Smooth muscle cell (in vitro differentiated cells): ENCODE measurements around the gene TMTC1. TPM values are rescaled to one million over a fixed set of nuclear protein-coding genes. Genes with fewer than 3 reads are reported as not detected.

Experiments used
- DNase-seq: peaks from one replicate; lab custom pipeline; 2025; ENCODE audit not compliant: unreplicated experiment; lab: John Stamatoyannopoulos, UW
- H2AFZ ChIP-seq: fragments of 200-600 bp; sonication (generic); 2 replicates; pipeline ENCODE4 v1.6.0; 2016; ENCODE audit warnings: antibody characterized with exemption, low read depth, mild to moderate bottlenecking
- H3F3A ChIP-seq: fragments of 200-600 bp; sonication (generic); 2 replicates; pipeline ENCODE4 v1.6.0; 2017; ENCODE audit warnings: antibody characterized with exemption, low read depth
- H3K27ac ChIP-seq: fragments of 200-600 bp; sonication (generic); 2 replicates; pipeline ENCODE4 v1.5.1; 2016; ENCODE audit warnings: low read depth, mild to moderate bottlenecking
- H3K27me3 ChIP-seq: fragments of 200-600 bp; sonication (generic); 2 replicates; pipeline ENCODE4 v1.6.1; 2016; ENCODE audit warnings: low read depth, mild to moderate bottlenecking
- H3K36me3 ChIP-seq: fragments of 200-600 bp; sonication (generic); 2 replicates; pipeline ENCODE4 v1.5.1; 2016; ENCODE audit warnings: low read depth
- H3K4me1 ChIP-seq: fragments of 200-600 bp; sonication (generic); 2 replicates; pipeline ENCODE4 v1.5.1; 2016; ENCODE audit warnings: low read depth
- H3K4me2 ChIP-seq: fragments of 200-600 bp; sonication (generic); 2 replicates; pipeline ENCODE4 v1.6.0; 2016; ENCODE audit warnings: mild to moderate bottlenecking
- H3K4me3 ChIP-seq: fragments of 200-600 bp; sonication (generic); 2 replicates; pipeline ENCODE4 v1.5.1; 2016; ENCODE audit warnings: mild to moderate bottlenecking
- H3K79me2 ChIP-seq: fragments of 200-600 bp; sonication (generic); 2 replicates; pipeline ENCODE4 v1.6.0; 2016; ENCODE audit warnings: low read depth, mild to moderate bottlenecking
- H3K9ac ChIP-seq: fragments of 200-600 bp; sonication (generic); 2 replicates; pipeline ENCODE4 v1.6.0; 2016; ENCODE audit warnings: low read depth
- H3K9me3 ChIP-seq: fragments of 200-600 bp; sonication (generic); replicated peaks from 2 replicates; pipeline ENCODE4 v1.5.1; 2016; ENCODE audit warnings: low read depth
- H4K20me1 ChIP-seq: fragments of 200-600 bp; sonication (generic); 2 replicates; pipeline ENCODE4 v1.6.0; 2016; ENCODE audit warnings: low read depth
- CTCF ChIP-seq: fragments of 200-600 bp; sonication (generic); IDR thresholded peaks from 2 replicates; pipeline ENCODE4 v1.5.1; 2017; ENCODE audit warnings: borderline replicate concordance, mild to moderate bottlenecking, antibody characterized with exemption; ENCODE audit not compliant: insufficient read depth, poor library complexity, severe bottlenecking
- WGBS: methylation state at CpG from one replicate; pipeline ENCODE4 v1.1.7; 2016; ENCODE audit warnings: low lambda C conversion rate; 5-methylcytosine and 5-hydroxymethylcytosine counted together
- polyA plus RNA-seq: library from polyadenylated mRNA; unstranded; fragments of >200 nt; fragmentation: Nextera tagmentation; extraction: Ambion mirVana; gene quantifications from 2 replicates; pipeline ENCODE4 v1.2.1, GENCODE V29; 2016
- total RNA-seq: library from RNA; depleted of rRNA; stranded (reverse); fragments of >200 nt; gene quantifications from 2 replicates; pipeline ENCODE4 v1.2.3, GENCODE V29; 2014

Gene TMTC1
- total and polyA plus RNA-seq, 2 experiments from 2014 or later, result 3.5 to 8.7 TPM

GRCh38 chr12:29516431-29516875 is 267.3 kb downstream of the TMTC1 start:
- Histone ChIP-seq H3K9ac (no peak overlapping the region), H3K27ac (no peak overlapping the region), H3K4me2 (no peak overlapping the region), H3K79me2 (no peaks in the 10 kb centered on the region), H3K4me1 (no peaks in the 10 kb centered on the region), H3K36me3 (no peaks in the 10 kb centered on the region), H3K27me3 (no peaks in the 10 kb centered on the region), H4K20me1 (no peaks in the 10 kb centered on the region), H3K9me3 (no peaks in the 10 kb centered on the region), H2AFZ (no peak overlapping the region), H3F3A (no peaks in the 10 kb centered on the region), H3K4me3 (no peak overlapping the region)
- WGBS, result 35% methylated on average over 2 of the region's 2 CpGs
- TF ChIP-seq CTCF, result no peak
- no peak for DNase-seq

GRCh38 chr12:29510591-29511185 is 273.1 kb downstream of the TMTC1 start:
- no peak for TF ChIP-seq CTCF
- no peaks in the 10 kb centered on the region for H4K20me1 ChIP-seq
- H3K27ac ChIP-seq, result no peak overlapping the region

GRCh38 chr12:29509503-29509902 is 274.2 kb downstream of the TMTC1 start:
- no peak for TF ChIP-seq CTCF
- Histone ChIP-seq H3K79me2 (no peaks in the 10 kb centered on the region), H3K27ac (no peak overlapping the region), H3K4me3 (no peak overlapping the region), H4K20me1 (no peaks in the 10 kb centered on the region), H2AFZ (no peak overlapping the region), H3K27me3 (no peaks in the 10 kb centered on the region), H3K9ac (no peak overlapping the region), H3F3A (no peaks in the 10 kb centered on the region), H3K36me3 (no peaks in the 10 kb centered on the region), H3K9me3 (no peaks in the 10 kb centered on the region), H3K4me2 (no peak overlapping the region), H3K4me1 (no peaks in the 10 kb centered on the region)
- 96% methylated on average over 1 of the region's 1 CpG for WGBS
- no peak for DNase-seq

More at GRCh38 chr12:29510591-29511185, 273.1 kb downstream of the TMTC1 start:
- no peaks in the 10 kb centered on the region for H3F3A ChIP-seq
- H3K79me2 ChIP-seq, result no peaks in the 10 kb centered on the region
- no peak overlapping the region for H2AFZ ChIP-seq
- WGBS, result 77% methylated on average over 6 of the region's 6 CpGs
- DNase-seq, result no peak
- no peaks in the 10 kb centered on the region for H3K9me3 ChIP-seq
- H3K4me2 ChIP-seq, result no peak overlapping the region
- H3K4me3 ChIP-seq, result no peak overlapping the region
- no peaks in the 10 kb centered on the region for H3K36me3 ChIP-seq
- H3K27me3 ChIP-seq, result no peaks in the 10 kb centered on the region
- no peaks in the 10 kb centered on the region for H3K4me1 ChIP-seq
- H3K9ac ChIP-seq, result no peak overlapping the region

- Histone ChIP-seq H3K4me1 (no peaks in the 10 kb centered on the region), H3K27me3 (no peaks in the 10 kb centered on the region), H4K20me1 (no peaks in the 10 kb centered on the region), H3F3A (no peaks in the 10 kb centered on the region), H2AFZ (no peak overlapping the region), H3K79me2 (no peaks in the 10 kb centered on the region), H3K4me2 (no peak overlapping the region), H3K9ac (no peak overlapping the region), H3K4me3 (no peak overlapping the region), H3K27ac (no peak overlapping the region), H3K36me3 (no peaks in the 10 kb centered on the region), H3K9me3 (no peaks in the 10 kb centered on the region)
- no peak for TF ChIP-seq CTCF
- DNase-seq, result no peak
- 96% methylated on average over 2 of the region's 2 CpGs for WGBS
Observed at GRCh38 chr12:29508949-29509348, 274.8 kb downstream of the TMTC1 start.
